Stimulated activated naive B cell treated with anti-CD40 and anti-IgM and Interleukin-4, amounts not matched to agents 10 μg/mL and 1 μg/mL and 100 μg/mL, for 72 hours (primary cell): Measurements from ENCODE around the gene KANSL1.
"Not testable (repeated sequence)": the region's sequence is repeated elsewhere in the genome, so short reads cannot be mapped to it uniquely, and the experiment has no call there.

Experiments used
- ATAC-seq, 2 donors: fragments of 150-1000 bp; cut with Tn5 transposase; replicated peaks; 2 replicates each; pipeline ENCODE4 v1.10.0; 2021; ENCODE audit warnings: moderate library complexity in 1 of 2
- DNase-seq: peaks from one replicate; pipeline ENCODE4 v3.0.0; 2021
- H3K27ac Mint-ChIP-seq: one replicate; pipeline ENCODE4 v1.8.0; 2022; ENCODE audit warnings: mild to moderate bottlenecking, mixed read lengths
- H3K27me3 Mint-ChIP-seq, 2 donors: one replicate each; pipeline ENCODE4 v1.8.0; 2022; ENCODE audit warnings: mixed read lengths in 2 of 2
- H3K36me3 Mint-ChIP-seq, 2 donors: one replicate each; pipeline ENCODE4 v1.8.0; 2022; ENCODE audit warnings: mixed read lengths in 2 of 2, mild to moderate bottlenecking in 1 of 2
- H3K4me1 Mint-ChIP-seq, 2 donors: one replicate each; pipeline ENCODE4 v1.8.0; 2022; ENCODE audit warnings: mixed read lengths in 2 of 2, mild to moderate bottlenecking in 1 of 2
- H3K4me3 Mint-ChIP-seq, 2 donors: one replicate each; pipeline ENCODE4 v1.8.0; 2022; ENCODE audit warnings: mild to moderate bottlenecking in 2 of 2, mixed read lengths in 2 of 2, moderate library complexity in 1 of 2
- H3K9me3 Mint-ChIP-seq, 2 donors: one replicate each; pipeline ENCODE4 v1.8.0; 2022; ENCODE audit warnings: mixed read lengths in 2 of 2, mild to moderate bottlenecking in 1 of 2

Gene KANSL1

DNA sequence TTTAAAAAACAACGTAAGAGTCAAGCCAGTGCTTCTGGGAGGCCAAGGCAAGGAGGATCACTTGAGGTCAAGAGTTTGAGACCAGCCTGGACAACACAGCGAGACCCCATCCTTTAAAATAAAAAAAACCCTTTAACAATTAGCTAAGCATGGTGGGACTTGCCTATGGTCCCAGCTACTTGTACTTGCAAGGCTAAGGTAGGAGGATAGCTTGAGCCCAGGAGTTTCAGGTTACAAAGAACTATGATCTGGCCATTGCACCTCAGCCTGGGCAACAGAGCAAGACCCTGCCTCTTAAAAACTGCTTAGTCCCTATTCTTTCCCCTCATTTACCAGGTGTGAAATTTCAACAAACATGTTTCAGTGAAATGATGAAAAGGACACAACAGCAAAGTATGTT is 104.6 kb downstream of the KANSL1 start:
- Mint-ChIP-seq H3K27ac (peak overlapping the region; percentile 39), H3K36me3 (peaks cover 18 to 43% of the 10 kb centered on the region in 2 donors), H3K9me3 (no peaks in the 10 kb centered on the region), H3K27me3 (no peaks in the 10 kb centered on the region), H3K4me1 (peaks cover 24 to 52% of the 10 kb centered on the region in 2 donors), H3K4me3 (no peak overlapping the region)
- no peak for DNase-seq
- no peak for ATAC-seq

DNA sequence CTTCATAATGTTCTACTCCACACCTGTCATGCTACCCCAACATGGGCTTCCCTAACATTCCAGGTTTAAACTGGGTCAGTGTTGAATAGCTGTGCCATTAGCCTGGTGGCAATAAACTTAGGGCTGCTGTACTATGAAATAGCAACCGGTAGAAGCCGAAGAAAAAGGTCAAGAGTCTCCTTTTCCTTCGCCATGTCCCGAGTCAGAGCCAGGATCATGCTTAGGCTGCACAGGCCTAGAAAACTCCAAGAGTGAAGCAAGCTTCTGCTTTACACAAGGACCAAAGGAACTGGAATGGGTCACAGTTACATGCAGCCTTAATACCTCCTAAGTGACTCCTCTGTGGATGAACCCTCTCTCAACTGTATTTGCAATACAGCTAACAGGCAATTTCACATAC is 105.4 kb downstream of the KANSL1 start:
- ATAC-seq, H3K9me3 Mint-ChIP-seq, H3K27me3 Mint-ChIP-seq, DNase-seq, H3K4me3 Mint-ChIP-seq: not testable (repeated sequence)
- H3K4me1 Mint-ChIP-seq = peaks cover 24 to 60% of the 10 kb centered on the region in 2 donors
- peaks cover 18 to 43% of the 10 kb centered on the region in 2 donors for H3K36me3 Mint-ChIP-seq
- peak overlapping the region; percentile 39 for H3K27ac Mint-ChIP-seq

DNA sequence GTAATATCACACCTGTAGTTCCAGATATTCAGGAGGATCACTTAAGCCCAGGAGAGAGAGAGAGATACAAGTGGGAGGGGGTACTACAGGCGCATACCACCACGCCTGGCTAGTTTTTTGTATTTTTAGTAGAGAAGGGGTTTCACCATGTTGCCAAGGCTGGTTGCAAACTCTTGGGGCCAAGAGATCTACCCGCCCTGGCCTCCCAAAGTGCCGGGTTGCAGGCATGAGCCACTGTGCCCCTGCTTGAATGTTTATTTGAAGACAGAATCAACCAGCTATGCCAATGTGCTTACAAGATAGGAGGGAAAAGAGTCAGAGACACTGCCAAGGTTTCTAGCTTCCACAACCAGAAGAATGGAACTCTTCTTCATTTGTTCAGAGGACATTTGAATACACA is 106.4 kb downstream of the KANSL1 start:
- ATAC-seq = no peak
- no peak for DNase-seq
- Mint-ChIP-seq H3K27ac (peak overlapping the region; percentile 25), H3K4me1 (peaks cover 29 to 67% of the 10 kb centered on the region in 2 donors), H3K36me3 (peaks cover 18 to 47% of the 10 kb centered on the region in 2 donors), H3K9me3 (no peaks in the 10 kb centered on the region), H3K27me3 (no peaks in the 10 kb centered on the region), H3K4me3 (no peak overlapping the region)

DNA sequence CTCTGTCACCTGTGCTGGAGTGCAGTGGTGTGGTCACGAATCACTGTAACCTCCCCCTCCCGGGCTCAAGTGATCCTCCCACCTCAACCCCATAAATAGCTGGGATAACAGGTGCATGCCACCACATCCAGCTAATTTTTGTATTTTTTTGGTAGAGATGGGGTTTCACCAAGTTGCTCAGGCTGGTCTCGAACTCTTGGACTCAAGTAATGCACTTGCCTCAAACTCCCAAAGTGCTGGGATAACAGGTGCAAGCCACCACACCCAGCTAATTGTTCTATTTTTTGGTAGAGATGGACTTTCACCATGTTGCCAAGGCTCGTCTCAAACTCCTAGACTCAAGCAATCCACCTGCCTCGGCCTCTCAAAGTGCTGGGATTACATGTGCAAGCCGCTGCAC is 107.7 kb downstream of the KANSL1 start:
- Mint-ChIP-seq H3K27ac (no peak overlapping the region), H3K9me3 (no peaks in the 10 kb centered on the region), H3K4me1 (peaks cover 29 to 67% of the 10 kb centered on the region in 2 donors), H3K36me3 (peaks cover 21 to 53% of the 10 kb centered on the region in 2 donors), H3K4me3 (no peak overlapping the region), H3K27me3 (no peaks in the 10 kb centered on the region)
- DNase-seq = no peak
- no peak for ATAC-seq

DNA sequence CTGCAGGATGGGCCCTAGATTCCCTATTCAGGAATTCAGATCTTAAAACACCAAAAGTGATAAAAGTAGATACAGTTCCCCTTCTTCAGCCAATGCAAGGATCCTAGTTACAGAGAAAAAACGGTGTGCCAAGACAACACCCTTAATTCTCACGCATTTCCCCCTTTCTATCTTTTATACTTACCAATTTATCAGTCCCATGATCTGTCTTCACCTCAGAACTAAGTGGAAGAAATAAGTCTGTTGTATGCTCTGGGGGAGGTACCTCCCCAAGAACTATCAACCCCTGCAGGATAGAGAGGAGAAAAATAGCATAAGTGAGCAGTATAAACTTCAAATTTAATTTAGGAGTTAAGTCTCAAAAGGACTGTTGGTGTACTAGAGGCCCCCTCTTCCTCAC is 111.0 kb downstream of the KANSL1 start:
- Mint-ChIP-seq H3K9me3 (no peaks in the 10 kb centered on the region), H3K4me3 (no peak overlapping the region), H3K27ac (peak overlapping the region; percentile 62), H3K36me3 (peaks cover 23 to 49% of the 10 kb centered on the region in 2 donors), H3K27me3 (no peaks in the 10 kb centered on the region), H3K4me1 (peaks cover 17 to 41% of the 10 kb centered on the region in 2 donors)
- DNase-seq (no peak), ATAC-seq (no peak)

DNA sequence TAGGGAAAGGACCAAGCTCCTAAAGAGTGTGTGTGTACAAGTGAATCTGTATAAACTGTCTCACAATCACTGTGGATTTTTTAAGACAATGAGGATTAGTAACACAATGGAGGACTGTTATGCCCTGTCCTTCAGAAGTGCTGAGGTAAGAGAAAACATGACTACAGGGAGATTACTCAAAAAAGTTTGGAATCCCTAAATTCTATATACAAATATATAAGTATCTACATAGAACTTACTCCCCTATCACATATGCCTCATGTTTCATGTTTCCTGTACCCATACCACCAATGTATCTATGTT is 112.3 kb downstream of the KANSL1 start:
- no peak overlapping the region for H3K4me3 Mint-ChIP-seq
- H3K4me1 Mint-ChIP-seq = peaks cover 11 to 30% of the 10 kb centered on the region in 2 donors
- ATAC-seq = no peak
- no peaks in the 10 kb centered on the region for H3K9me3 Mint-ChIP-seq
- no peak overlapping the region for H3K27ac Mint-ChIP-seq
- no peak for DNase-seq
- H3K36me3 Mint-ChIP-seq = peaks cover 18 to 40% of the 10 kb centered on the region in 2 donors
- no peaks in the 10 kb centered on the region for H3K27me3 Mint-ChIP-seq

DNA sequence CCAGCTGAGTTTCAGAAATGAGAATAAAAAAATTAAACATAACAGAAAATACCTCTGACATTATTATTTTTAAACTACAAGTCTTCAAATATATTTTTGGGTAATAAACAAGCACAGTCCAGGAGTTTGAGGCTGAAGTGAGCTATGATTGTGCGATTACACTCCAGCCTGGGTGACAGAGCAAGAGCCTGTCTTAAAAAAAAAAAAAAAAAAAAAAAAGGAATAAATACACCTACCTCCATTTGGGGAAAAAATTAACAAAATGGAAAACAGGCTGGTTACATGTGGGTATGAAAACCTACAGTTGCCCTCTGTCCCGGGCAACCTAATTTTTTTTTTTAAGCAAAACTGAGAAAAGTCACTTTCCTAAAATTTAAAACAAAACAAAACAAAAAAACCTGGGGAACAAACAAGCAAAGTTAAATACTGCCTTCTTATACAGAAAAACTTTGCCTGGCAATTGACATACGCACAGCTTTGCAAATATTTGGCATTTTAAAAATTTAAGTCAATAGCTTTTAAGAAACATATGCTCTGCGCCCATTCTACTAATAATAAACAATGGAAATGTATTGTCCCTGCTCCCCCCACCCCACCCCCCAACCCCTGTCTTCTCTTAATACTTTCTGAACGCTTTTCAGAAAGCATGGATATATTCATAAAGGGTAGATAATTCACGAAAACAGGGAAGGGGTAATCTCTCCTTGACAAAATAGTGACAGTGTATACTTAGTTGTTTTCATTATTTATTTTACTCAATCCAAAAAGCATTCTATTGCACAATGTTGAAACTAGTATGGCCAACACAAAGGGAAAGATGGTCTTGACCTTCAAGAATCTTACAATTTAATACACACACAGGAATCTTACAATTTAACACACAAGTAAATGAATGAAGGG is 112.9 kb downstream of the KANSL1 start:
- DNase-seq = no peak

DNA sequence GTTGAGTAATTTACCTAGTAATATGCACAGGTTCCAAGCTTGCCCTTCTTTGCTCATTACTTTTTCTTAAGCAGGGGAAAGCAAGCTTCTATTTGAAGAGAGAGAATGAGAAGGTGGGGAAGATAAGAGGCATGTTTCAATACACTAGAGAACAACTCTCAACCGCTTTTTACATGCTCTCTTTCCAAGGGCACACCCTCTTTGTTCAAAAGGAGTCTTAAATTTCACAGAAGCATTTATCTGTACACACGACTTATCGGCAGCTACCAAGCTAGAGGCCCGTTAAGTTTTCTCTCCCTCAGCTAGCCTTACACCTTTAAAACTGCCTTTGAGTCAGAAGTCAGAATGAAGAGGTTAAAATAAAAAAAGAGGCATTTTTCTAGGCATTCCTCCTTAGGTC is 114.6 kb downstream of the KANSL1 start:
- no peaks in the 10 kb centered on the region for H3K27me3 Mint-ChIP-seq
- ATAC-seq (no peak), DNase-seq (no peak)
- H3K4me3 Mint-ChIP-seq = no peak overlapping the region
- no peaks in the 10 kb centered on the region for H3K9me3 Mint-ChIP-seq
- H3K27ac Mint-ChIP-seq = no peak overlapping the region
- peaks cover 12 to 20% of the 10 kb centered on the region in 2 donors for H3K4me1 Mint-ChIP-seq
- peaks cover 15 to 35% of the 10 kb centered on the region in 2 donors for H3K36me3 Mint-ChIP-seq

More for the DNA sequence above, 112.9 kb downstream of the KANSL1 start:
- Mint-ChIP-seq H3K4me1 (peaks cover 11 to 26% of the 10 kb centered on the region in 2 donors), H3K9me3 (no peaks in the 10 kb centered on the region), H3K4me3 (no peak overlapping the region), H3K36me3 (peaks cover 18 to 41% of the 10 kb centered on the region in 2 donors), H3K27me3 (no peaks in the 10 kb centered on the region), H3K27ac (no peak overlapping the region)
- no peak for ATAC-seq

DNA sequence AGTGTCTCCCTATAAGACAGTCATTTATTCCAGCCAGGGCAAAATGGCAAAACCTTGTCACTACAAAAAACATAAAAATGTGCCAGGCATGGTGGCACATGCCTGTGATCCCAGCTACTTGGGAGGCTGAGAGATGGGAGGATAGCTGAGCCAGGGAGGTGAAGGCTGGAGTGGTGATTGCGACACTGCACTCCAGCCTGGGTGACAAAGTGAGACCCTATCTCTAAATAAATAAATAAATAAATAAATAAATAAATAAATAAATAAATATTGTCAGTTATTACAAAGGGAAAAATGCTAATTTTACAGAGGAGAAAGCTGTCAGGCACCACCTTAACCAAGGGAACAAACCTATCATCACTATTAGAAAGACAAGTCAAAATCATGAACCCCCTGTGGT is 118.7 kb downstream of the KANSL1 start:
- ATAC-seq (no peak), DNase-seq (no peak)
- H3K4me3 Mint-ChIP-seq = no peak overlapping the region
- peaks cover 11 to 26% of the 10 kb centered on the region in 2 donors for H3K36me3 Mint-ChIP-seq
- H3K27ac Mint-ChIP-seq = no peak overlapping the region
- H3K9me3 Mint-ChIP-seq = no peaks in the 10 kb centered on the region
- H3K4me1 Mint-ChIP-seq = peaks cover 10 to 11% of the 10 kb centered on the region in 2 donors
- no peaks in the 10 kb centered on the region for H3K27me3 Mint-ChIP-seq

DNA sequence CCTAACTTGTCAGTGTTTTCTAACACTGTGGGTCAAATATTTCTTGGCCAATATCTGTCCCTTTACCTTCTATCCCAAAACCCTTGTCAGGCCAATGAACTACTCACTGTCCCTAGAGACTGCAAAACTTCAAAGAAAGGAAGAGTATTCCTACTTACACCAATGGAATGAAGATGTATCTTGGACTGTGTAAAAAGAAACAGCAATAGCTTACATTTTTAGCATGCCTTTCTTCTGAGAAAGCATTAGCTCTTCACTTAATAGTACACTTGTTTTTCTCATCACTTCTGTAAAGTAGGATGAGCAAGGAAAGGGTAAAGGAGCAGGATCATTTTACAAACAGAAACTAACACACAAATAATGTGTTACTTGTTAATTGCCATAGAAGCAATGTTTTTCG is 120.2 kb downstream of the KANSL1 start:
- Mint-ChIP-seq H3K36me3 (peaks cover 3 to 18% of the 10 kb centered on the region in 2 donors), H3K27me3 (no peaks in the 10 kb centered on the region), H3K9me3 (no peaks in the 10 kb centered on the region), H3K4me3 (no peak overlapping the region), H3K4me1 (peaks cover 7 to 11% of the 10 kb centered on the region in 2 donors), H3K27ac (no peak overlapping the region)
- ATAC-seq (no peak), DNase-seq (no peak)

DNA sequence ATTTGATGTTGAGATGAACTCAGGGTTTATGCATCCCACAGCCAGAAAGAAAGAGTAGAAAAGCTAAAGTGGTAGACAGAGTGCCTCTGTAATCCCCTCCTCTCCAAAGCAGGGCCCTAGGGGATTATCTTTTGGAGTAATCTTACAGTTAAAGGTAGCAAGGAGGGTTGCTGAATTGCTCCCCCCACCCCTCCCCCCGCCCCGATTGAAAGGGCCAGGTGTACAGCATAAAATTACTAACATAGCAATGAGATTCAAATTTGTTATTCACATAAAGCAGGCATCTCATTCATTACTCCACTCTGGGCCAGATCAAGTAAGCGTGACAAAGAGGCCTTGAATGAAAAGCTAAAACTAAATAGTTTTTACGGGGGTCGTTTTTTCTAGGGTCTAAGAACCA is 121.4 kb downstream of the KANSL1 start:
- ATAC-seq = no peak
- no peaks in the 10 kb centered on the region for H3K27me3 Mint-ChIP-seq
- peak overlapping the region; percentile 25 for H3K27ac Mint-ChIP-seq
- peaks cover 7 to 24% of the 10 kb centered on the region in 2 donors for H3K36me3 Mint-ChIP-seq
- no peak for DNase-seq
- H3K9me3 Mint-ChIP-seq = no peaks in the 10 kb centered on the region
- H3K4me3 Mint-ChIP-seq = no peak overlapping the region
- peaks cover 7 to 16% of the 10 kb centered on the region in 2 donors for H3K4me1 Mint-ChIP-seq

DNA sequence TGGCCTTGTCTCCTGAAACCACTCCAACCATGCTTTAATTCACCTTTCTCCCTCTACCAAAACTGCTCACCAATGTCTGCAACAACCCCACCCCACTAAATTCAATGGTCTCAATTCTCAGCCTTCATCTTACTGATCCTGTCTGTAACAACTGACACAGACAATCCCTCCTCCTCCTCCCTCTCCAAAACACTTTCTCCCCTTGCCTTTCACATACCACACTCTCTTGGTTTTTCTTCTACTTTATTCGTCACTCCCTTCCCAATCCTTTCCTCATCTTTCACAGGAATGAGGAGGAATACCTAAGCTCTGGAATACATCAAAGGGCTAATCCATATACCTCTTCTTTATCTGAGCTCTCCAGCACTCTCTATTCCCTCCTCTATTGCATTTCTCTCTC is 128.8 kb downstream of the KANSL1 start:
- Mint-ChIP-seq H3K36me3 (peaks cover 18 to 42% of the 10 kb centered on the region in 2 donors), H3K9me3 (no peaks in the 10 kb centered on the region), H3K4me1 (peaks cover 0 to 10% of the 10 kb centered on the region in 2 donors), H3K27ac (no peak overlapping the region), H3K4me3 (no peak overlapping the region), H3K27me3 (no peaks in the 10 kb centered on the region)
- DNase-seq (no peak), ATAC-seq (no peak)

DNA sequence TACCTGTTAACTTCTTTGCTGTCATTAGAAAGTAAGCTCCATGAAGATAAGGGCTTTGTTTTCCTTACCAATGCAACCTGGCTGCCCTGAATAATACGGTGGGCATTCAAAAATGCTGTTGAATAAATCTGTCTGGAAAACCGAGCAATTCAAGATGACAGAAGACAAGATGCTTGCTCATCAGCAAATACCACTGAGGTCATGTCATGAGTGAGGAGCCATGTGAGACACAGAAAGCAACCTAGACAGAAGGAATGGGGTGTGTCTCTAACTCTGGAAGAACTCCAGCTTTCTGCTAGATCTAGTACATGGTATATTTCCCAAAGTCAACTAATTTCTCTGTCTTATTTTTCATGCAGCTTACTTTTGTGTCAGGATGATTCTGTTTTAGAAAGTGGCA is 130.0 kb downstream of the KANSL1 start:
- Mint-ChIP-seq H3K36me3 (peaks cover 27 to 51% of the 10 kb centered on the region in 2 donors), H3K4me3 (no peak overlapping the region), H3K27me3 (no peaks in the 10 kb centered on the region), H3K9me3 (no peaks in the 10 kb centered on the region), H3K4me1 (peaks cover 4 to 20% of the 10 kb centered on the region in 2 donors), H3K27ac (no peak overlapping the region)
- no peak for ATAC-seq
- no peak for DNase-seq

DNA sequence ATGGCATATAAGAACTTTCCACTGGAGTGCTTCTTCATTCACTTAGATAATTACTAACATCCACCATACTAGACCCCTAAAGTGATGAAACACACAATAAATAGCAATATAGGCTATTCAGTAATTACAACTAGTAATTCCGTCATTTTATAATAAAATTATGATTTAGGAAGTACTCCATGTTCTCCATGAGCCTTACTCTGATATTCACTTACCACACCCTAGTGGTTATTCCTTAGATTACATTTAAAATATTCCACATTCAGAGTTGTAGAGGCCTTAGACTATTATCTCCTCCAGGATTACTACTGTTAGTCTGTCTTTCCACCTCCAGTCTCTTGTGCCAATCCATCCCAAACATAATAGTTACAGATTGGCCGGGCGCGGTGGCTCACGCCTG is 131.8 kb downstream of the KANSL1 start:
- Mint-ChIP-seq H3K27me3 (no peaks in the 10 kb centered on the region), H3K4me3 (no peak overlapping the region), H3K36me3 (peaks cover 22 to 50% of the 10 kb centered on the region in 2 donors), H3K27ac (peak overlapping the region; percentile 75), H3K4me1 (peaks cover 7 to 24% of the 10 kb centered on the region in 2 donors), H3K9me3 (no peaks in the 10 kb centered on the region)
- DNase-seq = no peak
- no peak for ATAC-seq

DNA sequence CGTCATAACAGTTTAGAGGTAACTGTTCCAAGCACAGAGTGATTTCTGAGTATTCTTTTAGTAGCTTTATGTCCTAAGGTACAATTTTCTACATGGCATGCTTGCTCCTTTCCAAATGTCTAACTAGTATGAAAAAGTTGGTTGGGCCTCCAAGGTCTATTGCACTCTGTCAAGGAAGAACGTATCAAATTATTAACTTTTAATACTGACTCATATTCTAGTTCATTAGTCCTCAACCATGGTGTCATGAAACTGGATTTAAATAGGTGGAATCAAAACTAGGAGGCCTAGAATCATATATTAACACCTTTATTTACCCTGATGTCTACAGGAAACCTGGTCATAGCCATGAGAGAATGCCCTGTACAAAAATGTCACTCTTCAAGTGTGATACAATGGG is 132.8 kb downstream of the KANSL1 start:
- H3K9me3 Mint-ChIP-seq = no peaks in the 10 kb centered on the region
- peaks cover 18 to 45% of the 10 kb centered on the region in 2 donors for H3K36me3 Mint-ChIP-seq
- no peak overlapping the region for H3K27ac Mint-ChIP-seq
- H3K4me1 Mint-ChIP-seq = peaks cover 7 to 24% of the 10 kb centered on the region in 2 donors
- ATAC-seq = no peak
- H3K4me3 Mint-ChIP-seq = no peak overlapping the region
- no peak for DNase-seq
- H3K27me3 Mint-ChIP-seq = no peaks in the 10 kb centered on the region
